Duodenal mucosa (tissue), 2 donors: ENCODE data around the gene ATP1A1.

ENCODE experiments used
- H3K27ac ChIP-seq: one replicate; pipeline ENCODE4 v1.7.0; 2013; ENCODE audit warnings: low read depth, low read length
- H3K27me3 ChIP-seq, 2 donors: one replicate each; pipeline ENCODE4 v1.7.0; 2013; ENCODE audit warnings: low read length in 2 of 2, control low read depth in 1 of 2; ENCODE audit not compliant: insufficient read depth in 2 of 2, control insufficient read depth in 1 of 2
- H3K36me3 ChIP-seq, 2 donors: one replicate each; pipeline ENCODE4 v1.7.0; 2013; ENCODE audit warnings: low read length in 2 of 2, control low read depth in 1 of 2; ENCODE audit not compliant: insufficient read depth in 2 of 2, control insufficient read depth in 1 of 2
- H3K4me1 ChIP-seq, 2 donors: one replicate each; pipeline ENCODE4 v1.7.0; 2013; ENCODE audit warnings: low read length in 2 of 2, control low read depth in 1 of 2; ENCODE audit not compliant: insufficient read depth in 2 of 2, control insufficient read depth in 1 of 2
- H3K4me3 ChIP-seq, 2 donors: one replicate each; pipeline ENCODE4 v1.7.0; 2013; ENCODE audit warnings: low read length in 2 of 2, low read depth in 1 of 2
- H3K9ac ChIP-seq, 2 donors: one replicate each; pipeline ENCODE4 v1.7.0; 2013; ENCODE audit warnings: low read length in 2 of 2, low read depth in 1 of 2
- H3K9me3 ChIP-seq, 2 donors: one replicate each; pipeline ENCODE4 v1.7.0; 2013; ENCODE audit warnings: low read length in 2 of 2, control low read depth in 1 of 2; ENCODE audit not compliant: control insufficient read depth in 1 of 2

The ATP1A1 gene

DNA sequence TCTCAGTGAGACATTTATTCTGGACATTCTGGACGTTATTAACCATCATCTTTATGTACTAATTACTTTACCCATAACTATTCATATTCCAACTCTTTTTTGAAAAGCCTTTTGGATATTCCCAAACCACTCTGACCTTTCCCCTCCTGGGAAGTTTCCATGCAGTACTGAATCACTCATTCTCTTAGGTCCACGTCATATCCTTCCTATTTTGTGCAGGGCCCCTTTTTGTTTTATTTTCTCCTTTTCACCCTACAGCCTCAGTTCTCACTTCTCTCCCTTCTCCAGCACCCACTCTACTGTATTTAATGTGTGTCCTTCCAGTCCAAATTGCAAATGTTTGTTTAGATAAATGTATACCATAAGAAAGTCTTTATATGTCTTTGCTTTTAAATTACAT, 16.4 kb upstream of the ATP1A1 start:
- Histone ChIP-seq H3K27me3 (no peaks in the 10 kb centered on the region), H3K4me1 (peaks cover 0 to 8% of the 10 kb centered on the region in 2 donors), H3K9ac (no peak overlapping the region), H3K9me3 (no peaks in the 10 kb centered on the region), H3K27ac (no peak overlapping the region), H3K4me3 (no peak overlapping the region), H3K36me3 (no peaks in the 10 kb centered on the region)

DNA sequence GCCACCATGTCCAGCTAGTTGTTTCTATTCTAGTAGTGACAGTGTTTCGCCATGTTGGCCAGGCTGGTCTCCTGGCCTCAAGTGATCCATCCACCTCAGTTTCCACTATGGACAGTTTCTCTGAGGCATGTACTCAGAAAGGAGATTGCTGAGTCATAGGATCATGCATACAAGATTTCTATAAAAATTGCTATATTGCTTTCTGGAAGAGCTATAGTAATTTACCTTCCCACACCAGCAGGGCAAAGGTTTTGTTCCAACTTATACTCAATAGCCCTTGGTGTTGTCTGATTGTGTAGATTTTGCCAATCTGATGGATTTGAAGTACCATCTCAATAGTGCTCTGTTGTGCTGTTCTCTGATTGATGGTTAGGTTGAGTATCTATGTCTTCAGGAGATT, 15.6 kb upstream of the ATP1A1 start:
- H3K27ac ChIP-seq = no peak overlapping the region
- H3K9me3 ChIP-seq = no peaks in the 10 kb centered on the region
- H3K36me3 ChIP-seq = no peaks in the 10 kb centered on the region

DNA sequence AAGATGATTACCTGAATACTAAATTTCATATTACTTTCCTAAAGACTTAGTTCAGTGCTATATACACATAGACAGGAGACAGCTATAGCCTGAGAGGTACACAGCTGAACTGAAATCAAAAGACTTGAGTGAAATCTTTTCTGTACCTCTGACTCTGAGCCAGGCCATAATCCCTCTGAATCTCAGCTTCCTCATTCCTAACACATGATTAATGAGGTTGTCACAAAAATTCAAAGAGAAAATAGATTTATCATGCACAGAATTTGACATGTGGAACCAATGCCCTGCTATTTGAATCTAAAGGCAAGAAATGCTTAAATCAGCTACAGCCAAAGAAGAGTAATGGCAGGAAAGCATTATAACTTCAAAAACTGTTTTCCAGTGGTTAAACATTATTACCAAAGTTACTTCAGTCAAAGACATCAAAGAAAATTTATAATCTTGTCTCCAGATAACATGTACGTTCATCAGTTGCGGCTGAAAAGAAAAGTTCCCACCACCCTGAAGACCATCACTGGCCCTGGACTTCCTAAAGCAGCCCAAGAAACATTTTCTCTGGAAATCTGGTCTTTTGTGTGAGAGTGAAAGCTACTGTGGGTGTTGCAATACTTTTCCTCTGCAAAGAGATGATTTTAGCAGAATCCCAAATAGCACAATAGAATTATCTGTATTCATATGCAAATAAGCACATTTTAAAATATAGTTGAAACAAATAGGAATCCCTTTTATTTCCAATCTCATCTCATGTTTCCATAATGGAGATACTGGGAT, 13.8 kb upstream of the ATP1A1 start:
- H3K27me3 ChIP-seq = no peaks in the 10 kb centered on the region
- H3K4me1 ChIP-seq = peaks cover 0 to 8% of the 10 kb centered on the region in 2 donors
- H3K9me3 ChIP-seq = no peaks in the 10 kb centered on the region
- no peak overlapping the region for H3K4me3 ChIP-seq
- no peak overlapping the region for H3K9ac ChIP-seq
- no peak overlapping the region for H3K27ac ChIP-seq
- H3K36me3 ChIP-seq = no peaks in the 10 kb centered on the region

More for the DNA sequence above, 15.6 kb upstream of the ATP1A1 start:
- H3K27me3 ChIP-seq = no peaks in the 10 kb centered on the region
- H3K4me3 ChIP-seq = no peak overlapping the region
- H3K9ac ChIP-seq = no peak overlapping the region
- peaks cover 0 to 8% of the 10 kb centered on the region in 2 donors for H3K4me1 ChIP-seq

DNA sequence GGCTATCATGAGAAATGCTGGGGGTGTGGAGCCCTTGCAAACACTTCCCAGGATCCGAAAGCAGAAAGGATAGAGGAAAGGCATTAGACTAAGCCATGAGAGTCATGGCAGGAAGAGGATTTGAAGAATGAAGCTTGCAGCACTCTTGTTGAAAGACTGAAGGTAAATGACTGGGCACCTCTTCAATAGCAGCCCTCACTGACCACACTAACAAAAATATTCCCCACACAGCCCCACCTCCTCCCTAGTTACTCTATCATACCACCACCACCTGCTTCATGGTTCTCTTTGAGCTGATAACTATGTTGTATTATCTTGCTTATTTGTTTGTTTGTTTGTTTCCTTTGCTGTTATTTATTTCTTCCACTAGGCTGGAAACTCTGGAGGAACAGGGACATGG, 13.2 kb upstream of the ATP1A1 start:
- no peak overlapping the region for H3K27ac ChIP-seq

DNA sequence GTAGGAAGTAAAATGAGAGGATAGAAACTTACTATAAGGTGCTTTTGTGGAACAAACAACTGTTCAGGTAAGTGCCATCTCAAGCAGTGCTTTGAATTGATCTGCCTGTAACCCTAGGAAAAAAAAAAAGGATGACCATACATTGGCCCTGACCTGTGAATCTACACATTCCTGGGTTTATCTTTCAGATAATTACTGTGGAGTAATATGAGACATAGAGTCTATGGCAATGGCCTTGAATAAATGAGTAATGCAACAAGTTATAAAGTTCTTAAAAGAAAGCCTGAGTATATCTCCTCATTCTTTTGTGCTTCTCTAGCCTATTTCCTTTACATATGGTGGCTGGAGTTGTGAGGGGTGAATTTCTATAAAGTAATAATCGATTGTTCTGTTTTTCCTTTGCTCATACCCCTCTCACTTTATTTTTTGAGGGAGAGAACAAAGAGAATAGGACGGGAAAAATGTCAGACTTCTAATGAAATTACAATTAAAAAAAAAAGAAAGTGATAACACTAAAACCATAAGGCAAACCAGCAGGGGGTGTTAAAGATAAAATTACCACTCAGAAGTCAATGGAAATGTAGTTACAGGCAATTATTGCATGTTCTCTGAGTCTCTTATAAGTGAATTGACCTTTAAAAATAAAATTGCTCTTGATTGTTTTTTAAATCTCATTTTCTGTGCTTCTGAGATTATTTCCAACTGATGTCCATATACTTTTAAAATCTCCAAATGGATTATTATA, 12.4 kb upstream of the ATP1A1 start:
- no peak overlapping the region for H3K9ac ChIP-seq
- H3K27ac ChIP-seq = no peak overlapping the region
- no peaks in the 10 kb centered on the region for H3K9me3 ChIP-seq
- peaks cover 0 to 8% of the 10 kb centered on the region in 2 donors for H3K4me1 ChIP-seq
- H3K27me3 ChIP-seq = no peaks in the 10 kb centered on the region
- no peaks in the 10 kb centered on the region for H3K36me3 ChIP-seq
- no peak overlapping the region for H3K4me3 ChIP-seq

More for the DNA sequence above, 13.2 kb upstream of the ATP1A1 start:
- H3K36me3 ChIP-seq = no peaks in the 10 kb centered on the region
- no peaks in the 10 kb centered on the region for H3K27me3 ChIP-seq
- no peak overlapping the region for H3K9ac ChIP-seq
- no peaks in the 10 kb centered on the region for H3K9me3 ChIP-seq
- peaks cover 0 to 8% of the 10 kb centered on the region in 2 donors for H3K4me1 ChIP-seq
- no peak overlapping the region for H3K4me3 ChIP-seq

DNA sequence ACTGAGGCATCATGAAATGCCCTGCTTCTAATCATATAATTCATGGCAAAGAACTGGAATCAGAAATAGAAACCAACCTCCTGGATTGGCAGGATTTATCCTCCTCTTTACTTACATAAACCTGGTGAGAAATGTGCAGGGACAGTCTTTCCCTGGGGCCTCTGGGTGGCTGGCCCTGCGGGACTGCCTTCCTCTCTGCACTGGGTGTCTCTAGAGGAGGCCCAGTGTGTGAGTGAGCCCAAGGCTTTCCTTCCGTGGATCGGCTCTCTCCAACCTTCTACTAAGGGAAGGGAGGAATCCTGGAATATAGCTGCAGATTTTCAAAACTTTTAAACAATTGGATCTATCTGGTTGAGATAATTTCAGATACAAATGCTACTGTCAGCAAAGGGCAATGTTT, 11.4 kb upstream of the ATP1A1 start:
- H3K4me3 ChIP-seq = no peak overlapping the region
- no peak overlapping the region for H3K9ac ChIP-seq
- H3K27ac ChIP-seq = no peak overlapping the region
- peaks cover 0 to 8% of the 10 kb centered on the region in 2 donors for H3K4me1 ChIP-seq
- H3K27me3 ChIP-seq = no peaks in the 10 kb centered on the region
- no peaks in the 10 kb centered on the region for H3K36me3 ChIP-seq
- no peaks in the 10 kb centered on the region for H3K9me3 ChIP-seq

DNA sequence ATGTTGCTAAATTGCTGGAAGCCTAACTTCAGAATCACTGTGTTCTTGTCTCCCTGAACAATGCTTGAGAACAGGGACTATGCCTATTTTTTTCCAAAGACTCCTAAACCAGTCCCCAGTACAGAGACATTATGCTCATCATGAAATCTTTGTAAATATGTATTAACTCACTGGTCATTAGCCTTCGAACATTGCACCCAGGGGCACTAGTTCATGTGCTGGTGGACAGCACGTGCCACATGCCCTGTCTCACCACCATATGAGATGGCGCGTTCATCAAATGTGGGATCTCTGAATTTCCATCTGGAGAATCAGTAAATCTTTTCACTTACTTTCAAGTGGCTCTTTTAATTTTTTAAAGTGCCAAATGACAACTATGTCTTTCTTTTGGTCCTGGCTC, 11.0 kb upstream of the ATP1A1 start:
- H3K4me1 ChIP-seq = peaks cover 0 to 10% of the 10 kb centered on the region in 2 donors
- H3K9ac ChIP-seq = no peak overlapping the region
- no peak overlapping the region for H3K4me3 ChIP-seq
- no peak overlapping the region for H3K27ac ChIP-seq
- H3K9me3 ChIP-seq = no peaks in the 10 kb centered on the region
- H3K27me3 ChIP-seq = no peaks in the 10 kb centered on the region
- H3K36me3 ChIP-seq = no peaks in the 10 kb centered on the region

DNA sequence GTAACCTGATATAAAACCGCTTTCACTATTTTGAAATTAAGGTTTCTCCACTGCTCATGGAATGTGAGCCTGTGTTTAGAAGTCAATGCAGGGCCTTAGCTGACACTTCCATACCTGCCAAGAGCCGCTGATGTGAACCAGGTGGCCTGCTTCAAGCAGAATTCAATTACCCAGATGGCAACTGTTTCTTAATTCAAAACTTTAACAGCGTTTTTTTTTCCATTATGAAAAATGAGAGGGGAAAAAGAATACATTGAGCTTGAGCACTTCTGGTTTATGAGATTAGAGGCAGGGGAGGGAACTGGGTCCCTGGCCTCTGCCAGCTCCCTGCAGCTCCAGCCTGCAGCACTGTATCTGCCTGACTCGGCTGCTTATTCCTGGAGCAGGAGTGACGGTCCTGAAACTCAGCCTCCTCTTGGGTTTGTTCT, 7.7 kb upstream of the ATP1A1 start:
- Histone ChIP-seq H3K9me3 (no peaks in the 10 kb centered on the region), H3K4me1 (peaks cover 4 to 10% of the 10 kb centered on the region in 2 donors), H3K27me3 (no peaks in the 10 kb centered on the region), H3K9ac (no peak overlapping the region), H3K27ac (no peak overlapping the region), H3K4me3 (no peak overlapping the region), H3K36me3 (no peaks in the 10 kb centered on the region)

DNA sequence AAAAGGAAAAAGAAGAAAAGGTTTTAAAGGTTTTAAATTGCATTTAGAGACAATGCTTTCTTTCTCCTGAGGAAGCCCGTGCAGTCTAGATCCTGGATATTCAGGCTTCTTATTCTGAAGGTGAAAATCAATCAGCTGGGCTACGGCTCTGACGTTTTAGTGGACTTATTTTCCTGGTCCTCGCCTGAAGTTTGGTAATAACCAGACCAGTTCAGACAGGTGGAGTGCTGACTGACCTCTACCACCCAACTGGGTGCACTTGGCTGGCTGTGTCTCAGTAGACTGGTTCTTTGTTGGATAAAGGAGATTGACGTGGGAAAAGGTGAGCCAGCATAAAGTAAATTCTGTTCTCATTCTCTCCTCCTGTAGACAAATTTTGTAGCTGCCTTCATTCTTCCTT, 7.2 kb upstream of the ATP1A1 start:
- no peak overlapping the region for H3K27ac ChIP-seq
- no peaks in the 10 kb centered on the region for H3K9me3 ChIP-seq
- no peaks in the 10 kb centered on the region for H3K36me3 ChIP-seq

DNA sequence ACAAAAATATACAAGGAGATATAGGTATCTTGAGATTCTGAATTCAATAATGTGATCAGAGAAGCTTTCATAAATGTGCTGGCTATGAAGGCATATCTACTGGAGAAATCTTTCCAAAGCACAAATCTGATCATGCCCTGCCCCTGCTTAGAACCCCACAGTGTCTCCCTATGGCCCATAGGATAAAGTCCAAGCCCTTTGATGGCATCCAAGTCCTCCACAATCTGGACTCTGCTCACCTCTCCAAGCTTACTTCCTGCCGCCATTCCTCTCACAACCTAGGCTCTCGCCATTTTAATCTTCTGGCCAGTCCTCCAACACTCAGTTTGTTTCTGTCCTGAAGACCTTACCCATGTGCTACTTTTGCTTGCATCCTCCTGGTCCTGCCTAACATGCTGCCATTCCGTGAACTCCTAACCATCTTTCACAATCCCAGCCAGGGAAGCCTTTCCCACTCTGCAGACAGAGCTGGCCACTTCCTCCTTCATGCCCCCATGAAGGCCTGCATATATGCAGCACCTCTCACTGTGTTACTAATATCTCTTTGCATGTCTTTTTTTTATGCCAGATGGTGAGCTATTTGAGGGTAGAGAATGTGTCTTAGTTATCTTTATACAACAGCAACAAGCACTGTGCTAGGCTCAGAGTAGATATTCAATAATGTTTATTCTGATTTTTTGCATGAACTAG, 5.6 kb upstream of the ATP1A1 start:
- Histone ChIP-seq H3K4me1 (peaks cover 7 to 18% of the 10 kb centered on the region in 2 donors), H3K9me3 (no peaks in the 10 kb centered on the region), H3K27ac (no peak overlapping the region), H3K27me3 (no peaks in the 10 kb centered on the region), H3K4me3 (no peak overlapping the region), H3K36me3 (no peaks in the 10 kb centered on the region), H3K9ac (no peak overlapping the region)

More for the DNA sequence above, 7.2 kb upstream of the ATP1A1 start:
- Histone ChIP-seq H3K27me3 (no peaks in the 10 kb centered on the region), H3K4me1 (peaks cover 4 to 8% of the 10 kb centered on the region in 2 donors), H3K9ac (no peak overlapping the region), H3K4me3 (no peak overlapping the region)
